A673 (cell line): Measurements from ENCODE around the gene LHX4. TPM values are rescaled to one million over a fixed set of nuclear protein-coding genes. Genes with fewer than 3 reads are reported as not detected.
A peak's percentile ranks its signal among the peaks of the same experiment; 100 is the strongest.

Experiments
- BruUV-seq: library from RNA; stranded (reverse); fragments of 400-500 nt; replicated peaks from 2 replicates; lab custom pipeline; 2021; lab: Mats Ljungman, UMichigan
- CTCF ChIA-PET: fragments of 300-600 bp; sonication (Branson Sonifier 250); formaldehyde crosslinking; loops from one replicate; lab custom pipeline; 2022; ENCODE audit warnings: antibody characterized with exemption; lab: Charles Lee
- POLR2A ChIA-PET: fragments of 300-600 bp; sonication (Branson Sonifier 250); formaldehyde crosslinking; loops from one replicate; lab custom pipeline; 2022; ENCODE audit warnings: antibody characterized with exemption; ENCODE audit not compliant: low non-redundant PET; lab: Charles Lee
- DNase-seq: peaks from one replicate; pipeline ENCODE4 v3.0.0-alpha.2; 2015; ENCODE audit warnings: low spot score
- H3K27ac ChIP-seq: fragments of 200-600 bp; sonication (generic); 2 replicates; pipeline ENCODE4 v1.5.1; 2016; ENCODE audit warnings: mixed run types, low read depth, mild to moderate bottlenecking, mixed read lengths, antibody characterized with exemption, low read length; ENCODE audit not compliant: poor library complexity, severe bottlenecking
- H3K27me3 ChIP-seq: fragments of 200-600 bp; sonication (generic); replicated peaks from 2 replicates; pipeline ENCODE4 v1.6.1; 2017; ENCODE audit warnings: mixed run types, low read depth, mild to moderate bottlenecking, mixed read lengths, antibody characterized with exemption, low read length; ENCODE audit not compliant: insufficient read depth, poor library complexity
- H3K36me3 ChIP-seq: fragments of 200-600 bp; sonication (generic); 2 replicates; pipeline ENCODE4 v1.6.1; 2016; ENCODE audit warnings: mixed run types, mild to moderate bottlenecking, mixed read lengths, antibody characterized with exemption, low read length; ENCODE audit not compliant: insufficient read depth, poor library complexity, severe bottlenecking
- H3K4me1 ChIP-seq: fragments of 200-600 bp; sonication (generic); 2 replicates; pipeline ENCODE4 v1.6.1; 2017; ENCODE audit warnings: mixed run types, mild to moderate bottlenecking, mixed read lengths, antibody characterized with exemption, low read length; ENCODE audit not compliant: insufficient read depth, poor library complexity, severe bottlenecking
- H3K4me3 ChIP-seq: fragments of 200-600 bp; sonication (generic); 2 replicates; pipeline ENCODE4 v1.5.1; 2016; ENCODE audit warnings: low read depth, mixed run types, mild to moderate bottlenecking, mixed read lengths, low read length; ENCODE audit not compliant: poor library complexity, severe bottlenecking
- H3K9me3 ChIP-seq: fragments of 200-600 bp; sonication (generic); 2 replicates; pipeline ENCODE4 v1.6.1; 2016; ENCODE audit warnings: mixed run types, low read depth, mild to moderate bottlenecking, mixed read lengths, antibody characterized with exemption, low read length; ENCODE audit not compliant: poor library complexity, severe bottlenecking
- CTCF ChIP-seq: fragments of 300-800, 200-600 bp; sonication (generic); conservative IDR thresholded peaks from 2 replicates; pipeline ENCODE4 v1.5.1; 2017; ENCODE audit warnings: low read depth, mild to moderate bottlenecking, antibody characterized with exemption, low read length, moderate library complexity, mixed read lengths
- EZH2 ChIP-seq: fragments of 200-600 bp; sonication (generic); IDR thresholded peaks from 2 replicates; pipeline ENCODE4 v1.6.1; 2017; ENCODE audit warnings: borderline replicate concordance, low read depth, mild to moderate bottlenecking, mixed read lengths, antibody characterized with exemption, low read length; ENCODE audit not compliant: poor library complexity, severe bottlenecking
- intact Hi-C: fragments of 100-400 bp; cut with micrococcal nuclease; formaldehyde crosslinking; loops from one replicate; pipeline ENCODE4 v1.10.0; 2022; ENCODE audit not compliant: unreplicated experiment
- total RNA-seq: library from RNA; stranded (reverse); gene quantifications from 2 replicates; pipeline ENCODE4 v1.2.3, GENCODE V29; 2021

The LHX4 gene
- total RNA-seq, 1 experiment from 2014 or later: not detected

DNA sequence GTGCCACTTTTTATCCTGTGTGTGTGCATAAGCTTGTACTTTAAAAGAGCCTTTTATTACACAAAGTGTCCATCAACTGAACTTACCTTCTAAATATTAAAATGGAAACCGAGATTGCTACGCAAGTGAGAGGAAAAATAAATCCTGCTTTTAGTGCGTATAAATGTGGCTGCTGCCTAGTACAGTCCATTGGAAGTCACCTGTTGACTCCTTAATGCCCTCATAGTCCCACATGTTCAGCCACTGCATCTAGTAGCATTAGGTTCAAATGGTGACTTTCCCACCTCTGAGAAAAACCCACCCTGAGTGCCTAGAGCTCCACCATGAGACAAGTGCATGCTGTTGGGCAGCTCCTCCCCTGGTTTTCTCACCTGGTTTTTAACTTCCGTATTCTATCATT is 53.0 kb downstream of the LHX4 start:
- BruUV-seq: no TSS peak
- POLR2A ChIA-PET: interaction anchor here (0.6 kb wide), 1 partner anchor 12 kb away, joined by 16 read pairs; no protein-coding TSS in a partner anchor
- TF ChIP-seq CTCF: no peak
- TF ChIP-seq EZH2: no peak

GRCh38 chr1:180286417-180286816 is 56.4 kb downstream of the LHX4 start:
- peak; percentile 36 for DNase-seq
- H3K4me1 ChIP-seq: peaks cover 17% of the 10 kb centered on the region
- no peak overlapping the region for H3K4me3 ChIP-seq
- no peaks in the 10 kb centered on the region for H3K36me3 ChIP-seq
- no TSS peak for BruUV-seq
- TF ChIP-seq CTCF (no peak), EZH2 (no peak)
- H3K9me3 ChIP-seq: no peaks in the 10 kb centered on the region
- ChIA-PET CTCF (no interaction called here), POLR2A (no interaction called here)
- no peak overlapping the region for H3K27ac ChIP-seq
- intact Hi-C loops: no loop called here
- H3K27me3 ChIP-seq: no peaks in the 10 kb centered on the region

More for the DNA sequence above, 53.0 kb downstream of the LHX4 start:
- intact Hi-C loops: no loop called here
- peaks cover 14% of the 10 kb centered on the region for H3K4me1 ChIP-seq
- H3K4me3 ChIP-seq: no peak overlapping the region
- H3K9me3 ChIP-seq: no peaks in the 10 kb centered on the region
- DNase-seq: no peak
- CTCF ChIA-PET: no interaction called here
- H3K36me3 ChIP-seq: no peaks in the 10 kb centered on the region
- no peaks in the 10 kb centered on the region for H3K27me3 ChIP-seq
- no peak overlapping the region for H3K27ac ChIP-seq

- DNase-seq: no peak
- Histone ChIP-seq H3K4me1 (peaks cover 10% of the 10 kb centered on the region), H3K9me3 (no peaks in the 10 kb centered on the region), H3K27ac (no peak overlapping the region), H3K27me3 (no peaks in the 10 kb centered on the region), H3K4me3 (no peak overlapping the region), H3K36me3 (no peaks in the 10 kb centered on the region)
- CTCF ChIA-PET: no interaction called here
- POLR2A ChIA-PET: no interaction called here
- intact Hi-C loops: no loop called here
- no TSS peak for BruUV-seq
- no peak for TF ChIP-seq CTCF
- no peak for TF ChIP-seq EZH2
Observed at GRCh38 chr1:180287988-180288705, 58.1 kb downstream of the LHX4 start.
